OCI-LY3 (cell line): ENCODE results near the gene PARD3B.

ENCODE experiments used
- H2AFZ ChIP-seq: fragments of 200-600, 300-600 bp; shearing (Covaris generic); 2 replicates; pipeline ENCODE4 v1.6.0; 2014; ENCODE audit warnings: antibody characterized with exemption, low read depth, low read length
- H3K27ac ChIP-seq: fragments of 200-600, 300-600 bp; sonication (generic); 2 replicates; pipeline ENCODE4 v1.5.1; 2014; ENCODE audit warnings: mild to moderate bottlenecking, low read length, moderate library complexity, mixed read lengths
- H3K27me3 ChIP-seq: fragments of 200-600, 300-600 bp; sonication (generic); 2 replicates; pipeline ENCODE4 v1.6.1; 2014; ENCODE audit warnings: low read depth, low read length, mixed read lengths
- H3K36me3 ChIP-seq: fragments of 200-600, 300-600 bp; sonication (generic); replicated peaks from 2 replicates; pipeline ENCODE3; 2014; ENCODE audit warnings: low read depth, low read length, mixed read lengths
- H3K4me1 ChIP-seq: fragments of 300-600, 200-600 bp; sonication (generic); 2 replicates; pipeline ENCODE4 v1.6.1; 2014; ENCODE audit warnings: low read length, mixed read lengths
- H3K4me2 ChIP-seq: fragments of 200-600, 300-600 bp; sonication (generic); 2 replicates; pipeline ENCODE4 v1.6.1; 2014; ENCODE audit warnings: low read length, mixed read lengths
- H3K4me3 ChIP-seq: fragments of 300-600, 200-600 bp; sonication (generic); 2 replicates; pipeline ENCODE4 v1.5.1; 2014; ENCODE audit warnings: antibody characterized with exemption, mild to moderate bottlenecking, low read length, moderate library complexity
- H3K79me2 ChIP-seq: fragments of 300-600, 200-600 bp; shearing (Covaris generic); 2 replicates; pipeline ENCODE4 v1.6.1; 2014; ENCODE audit warnings: mild to moderate bottlenecking, low read length, mixed read lengths
- H3K9ac ChIP-seq: fragments of 300-600, 200-600 bp; shearing (Covaris generic); 2 replicates; pipeline ENCODE4 v1.6.0; 2014; ENCODE audit warnings: mild to moderate bottlenecking, low read length, moderate library complexity
- H3K9me3 ChIP-seq: fragments of 200-600, 300-600 bp; shearing (Covaris generic); 2 replicates; pipeline ENCODE4 v1.6.1; 2014; ENCODE audit warnings: low read length, mixed read lengths; ENCODE audit not compliant: insufficient read depth
- H4K20me1 ChIP-seq: fragments of 200-600, 300-600 bp; sonication (generic); 2 replicates; pipeline ENCODE4 v1.6.1; 2016; ENCODE audit warnings: low read length, mixed read lengths; ENCODE audit not compliant: insufficient read depth
- EZH2phosphoT487 ChIP-seq: fragments of 200-600 bp; shearing (Covaris generic); IDR thresholded peaks from 2 replicates; pipeline ENCODE4 v1.6.1; 2018; ENCODE audit warnings: antibody characterized with exemption, mixed run types, low read depth
- TF ChIP-seq, protein P1 (sequence below): fragments of 200-600, 300-600 bp; sonication (generic); IDR thresholded peaks from 2 replicates; pipeline ENCODE4 v1.5.1; 2014; ENCODE audit warnings: antibody characterized with exemption, low read length, low read depth

The PARD3B gene

DNA sequence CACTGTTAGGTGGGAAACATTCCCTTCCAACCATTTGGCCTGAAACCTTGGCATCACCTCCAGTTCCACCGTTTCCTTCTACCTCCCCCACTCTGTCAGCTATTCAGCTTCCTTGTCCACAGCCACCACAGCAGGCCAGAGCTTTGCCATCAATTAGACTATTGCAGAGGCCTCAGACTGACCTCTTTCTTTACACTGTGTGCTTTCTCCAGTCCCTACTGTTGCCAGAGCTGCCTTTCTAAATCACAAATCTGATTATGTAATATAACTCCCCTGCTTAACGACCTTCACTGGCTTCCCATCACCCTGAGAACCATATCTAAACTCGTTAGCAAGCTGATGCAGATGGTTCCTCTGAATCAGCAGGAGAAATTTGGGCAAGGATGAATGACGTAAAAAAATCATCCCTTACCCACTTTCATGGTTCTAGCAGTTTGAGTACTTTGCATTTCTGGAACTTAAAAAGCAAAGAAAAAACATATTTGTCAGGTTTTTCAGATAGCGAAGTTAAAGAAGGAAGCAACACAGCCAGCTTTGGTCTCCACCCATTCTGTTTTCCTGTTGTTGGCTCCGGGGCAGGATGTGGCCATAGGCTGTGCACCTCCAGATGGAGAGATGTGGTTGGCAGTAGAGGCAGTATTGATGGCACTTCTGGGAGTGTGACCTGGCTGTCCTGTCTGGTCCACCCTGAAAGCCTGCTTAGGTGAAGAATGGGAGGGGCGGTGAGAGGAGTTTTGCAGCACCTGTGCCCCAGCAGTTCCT, 422.1 kb downstream of the PARD3B start:
- H3K9ac ChIP-seq, result no peak overlapping the region
- no peaks in the 10 kb centered on the region for H4K20me1 ChIP-seq
- H3K4me2 ChIP-seq, result no peak overlapping the region
- H3K27ac ChIP-seq, result no peak overlapping the region
- no peaks in the 10 kb centered on the region for H3K4me1 ChIP-seq
- H3K9me3 ChIP-seq, result no peaks in the 10 kb centered on the region
- no peaks in the 10 kb centered on the region for H3K36me3 ChIP-seq
- peak overlapping the region; percentile 26; the same call in 1 of the 2 replicates for H2AFZ ChIP-seq
- no peaks in the 10 kb centered on the region for H3K79me2 ChIP-seq
- 0 out of 2 replicates have a peak, but pooled peaks cover 3% of the 10 kb centered on the region for H3K27me3 ChIP-seq
- no peak for TF ChIP-seq EZH2phosphoT487
- TF ChIP-seq, protein P1, sequence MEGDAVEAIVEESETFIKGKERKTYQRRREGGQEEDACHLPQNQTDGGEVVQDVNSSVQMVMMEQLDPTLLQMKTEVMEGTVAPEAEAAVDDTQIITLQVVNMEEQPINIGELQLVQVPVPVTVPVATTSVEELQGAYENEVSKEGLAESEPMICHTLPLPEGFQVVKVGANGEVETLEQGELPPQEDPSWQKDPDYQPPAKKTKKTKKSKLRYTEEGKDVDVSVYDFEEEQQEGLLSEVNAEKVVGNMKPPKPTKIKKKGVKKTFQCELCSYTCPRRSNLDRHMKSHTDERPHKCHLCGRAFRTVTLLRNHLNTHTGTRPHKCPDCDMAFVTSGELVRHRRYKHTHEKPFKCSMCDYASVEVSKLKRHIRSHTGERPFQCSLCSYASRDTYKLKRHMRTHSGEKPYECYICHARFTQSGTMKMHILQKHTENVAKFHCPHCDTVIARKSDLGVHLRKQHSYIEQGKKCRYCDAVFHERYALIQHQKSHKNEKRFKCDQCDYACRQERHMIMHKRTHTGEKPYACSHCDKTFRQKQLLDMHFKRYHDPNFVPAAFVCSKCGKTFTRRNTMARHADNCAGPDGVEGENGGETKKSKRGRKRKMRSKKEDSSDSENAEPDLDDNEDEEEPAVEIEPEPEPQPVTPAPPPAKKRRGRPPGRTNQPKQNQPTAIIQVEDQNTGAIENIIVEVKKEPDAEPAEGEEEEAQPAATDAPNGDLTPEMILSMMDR, result no peak
- H3K4me3 ChIP-seq, result no peak overlapping the region

DNA sequence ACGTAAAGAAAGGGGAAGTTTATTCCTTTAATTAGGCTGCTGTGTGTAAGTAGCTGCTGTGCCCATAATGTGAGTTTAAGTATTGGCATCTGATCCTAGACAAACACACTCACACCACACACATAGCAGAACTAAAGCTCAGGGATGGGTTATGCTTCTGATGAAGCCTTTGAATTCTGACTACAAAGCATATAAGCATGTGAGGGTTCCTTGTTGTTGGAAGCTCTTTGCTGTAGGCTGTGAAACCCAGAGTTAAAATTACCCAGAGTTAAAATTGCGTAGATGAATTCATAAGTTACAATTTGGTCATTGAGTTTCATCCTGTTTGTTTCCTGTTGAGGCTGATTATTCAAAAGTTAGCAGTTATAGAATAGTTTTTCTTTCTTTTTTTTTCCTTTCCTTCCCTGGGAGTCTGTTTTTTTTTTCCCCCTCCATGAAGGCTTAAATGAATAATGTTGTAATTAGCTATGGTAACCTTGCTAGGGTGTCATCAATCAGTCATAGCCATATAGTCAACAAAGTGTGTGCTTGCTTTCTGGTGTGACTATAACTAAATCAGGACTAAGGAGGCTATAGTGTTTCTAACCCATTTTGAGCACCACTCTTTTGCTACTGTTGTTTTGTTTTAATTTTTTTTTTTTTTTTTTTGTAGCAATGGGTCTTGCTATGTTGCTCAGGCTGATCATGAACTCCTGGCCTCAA, 426.1 kb downstream of the PARD3B start:
- Histone ChIP-seq H3K9ac (no peak overlapping the region), H3K27ac (no peak overlapping the region), H3K9me3 (no peaks in the 10 kb centered on the region), H3K4me2 (no peak overlapping the region), H2AFZ (no peak overlapping the region), H3K79me2 (no peaks in the 10 kb centered on the region), H3K27me3 (no peaks in the 10 kb centered on the region), H3K36me3 (no peaks in the 10 kb centered on the region), H3K4me3 (no peak overlapping the region), H3K4me1 (no peaks in the 10 kb centered on the region), H4K20me1 (no peaks in the 10 kb centered on the region)
- TF ChIP-seq, protein P1, result no peak
- TF ChIP-seq EZH2phosphoT487, result no peak

DNA sequence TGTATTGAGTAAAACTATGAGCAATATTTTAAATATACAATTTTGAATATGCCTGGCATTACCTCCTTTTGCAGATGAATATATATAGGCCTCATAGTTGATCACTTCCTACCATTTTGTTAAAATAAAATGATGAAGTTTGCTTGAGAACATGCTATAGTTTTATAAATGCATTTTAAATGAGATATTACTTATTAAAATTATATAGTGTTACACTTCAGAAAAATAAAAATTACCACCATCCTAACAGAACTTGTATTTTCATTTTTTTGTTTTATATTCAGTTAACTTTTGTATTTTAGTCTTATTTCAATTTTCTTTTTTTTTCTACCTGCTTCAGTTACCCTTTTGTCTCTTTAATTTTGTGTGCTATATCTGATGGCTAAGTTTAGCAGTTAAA, 426.9 kb downstream of the PARD3B start:
- no peak overlapping the region for H2AFZ ChIP-seq
- no peak overlapping the region for H3K27ac ChIP-seq
- H3K79me2 ChIP-seq, result no peaks in the 10 kb centered on the region
- no peaks in the 10 kb centered on the region for H4K20me1 ChIP-seq
- no peak overlapping the region for H3K4me2 ChIP-seq
- H3K4me1 ChIP-seq, result no peaks in the 10 kb centered on the region
- TF ChIP-seq, protein P1, result no peak
- TF ChIP-seq EZH2phosphoT487, result no peak
- no peak overlapping the region for H3K9ac ChIP-seq
- H3K4me3 ChIP-seq, result no peak overlapping the region
- H3K9me3 ChIP-seq, result no peaks in the 10 kb centered on the region
- H3K27me3 ChIP-seq, result no peaks in the 10 kb centered on the region
- no peaks in the 10 kb centered on the region for H3K36me3 ChIP-seq

DNA sequence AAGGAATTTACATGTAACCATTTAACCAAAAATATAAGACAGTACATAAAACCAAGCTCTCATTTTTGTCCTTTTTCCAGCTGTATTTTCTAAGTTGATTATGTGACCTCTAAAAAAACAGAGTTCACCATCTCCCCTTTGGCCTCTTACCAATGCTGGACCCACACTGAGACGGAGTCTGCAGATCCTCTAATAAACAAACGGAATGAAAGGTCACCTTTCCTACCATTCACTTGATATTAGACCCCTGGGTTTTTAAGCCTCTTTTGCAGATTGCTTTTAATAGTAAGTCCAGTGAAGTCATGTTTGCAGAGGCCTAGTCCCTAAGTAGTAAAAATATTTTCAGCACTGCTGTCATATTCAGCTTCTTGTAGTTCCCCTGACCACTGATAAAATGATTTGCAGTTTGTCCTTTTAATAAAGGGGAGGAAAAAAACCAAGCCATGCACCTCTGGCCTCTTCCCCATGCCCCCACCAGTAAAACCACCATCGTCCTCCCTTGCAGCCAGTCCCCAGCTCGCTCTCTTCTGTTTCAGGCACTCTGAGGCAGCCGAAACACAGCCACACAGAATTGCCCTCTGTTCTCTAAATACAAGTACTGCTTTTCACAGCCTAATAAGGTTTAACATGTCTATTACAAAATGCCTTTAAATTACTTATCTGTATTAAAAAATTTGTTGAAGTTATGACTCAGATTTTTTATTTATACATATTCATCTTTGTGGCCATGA, 427.5 kb downstream of the PARD3B start:
- Histone ChIP-seq H4K20me1 (no peaks in the 10 kb centered on the region), H3K27me3 (no peaks in the 10 kb centered on the region), H3K9me3 (no peaks in the 10 kb centered on the region), H3K4me1 (no peaks in the 10 kb centered on the region), H3K4me3 (no peak overlapping the region), H3K36me3 (no peaks in the 10 kb centered on the region), H3K27ac (no peak overlapping the region), H2AFZ (no peak overlapping the region), H3K4me2 (no peak overlapping the region), H3K9ac (no peak overlapping the region), H3K79me2 (no peaks in the 10 kb centered on the region)
- TF ChIP-seq, protein P1, result no peak
- no peak for TF ChIP-seq EZH2phosphoT487
